ENCODE results near the gene LBR. TPM values are rescaled to one million over a fixed set of nuclear protein-coding genes. Genes with fewer than 3 reads are reported as not detected.

The LBR gene
- total RNA-seq, 1 donor from 2014 or later = 93.9 TPM

- no peak overlapping the region for H3K4me3 Mint-ChIP-seq (ENCODE audit: unreplicated experiment)
- H3K4me1 Mint-ChIP-seq (ENCODE audit: low read depth, unreplicated experiment) = no peaks in the 10 kb centered on the region
- TF ChIP-seq CTCF (IDR thresholded peaks at IDR 0.05; ENCODE audit: partially characterized antibody, unreplicated experiment) = no peak
- no peaks in the 10 kb centered on the region for H3K36me3 Mint-ChIP-seq (ENCODE audit: unreplicated experiment)
- no peaks in the 10 kb centered on the region for H3K9me3 Mint-ChIP-seq (ENCODE audit: unreplicated experiment)
- H3K27me3 Mint-ChIP-seq (ENCODE audit: unreplicated experiment) = peaks cover 2% of the 10 kb centered on the region
- DNase-seq = no peak
- H3K27ac Mint-ChIP-seq (ENCODE audit: unreplicated experiment) = no peak overlapping the region
These were observed 67.7 kb downstream of the LBR start for GRCh38 chr1:225360119-225360518.

GRCh38 chr1:225355863-225356262 lies 72.0 kb downstream of the LBR start:
- Mint-ChIP-seq H3K36me3 (ENCODE audit: unreplicated experiment) (no peaks in the 10 kb centered on the region), H3K27ac (ENCODE audit: unreplicated experiment) (no peak overlapping the region), H3K27me3 (ENCODE audit: unreplicated experiment) (peaks cover 2% of the 10 kb centered on the region), H3K4me1 (ENCODE audit: low read depth, unreplicated experiment) (no peaks in the 10 kb centered on the region), H3K4me3 (ENCODE audit: unreplicated experiment) (no peak overlapping the region), H3K9me3 (ENCODE audit: unreplicated experiment) (no peaks in the 10 kb centered on the region)
- DNase-seq = no peak
- no peak for TF ChIP-seq CTCF (IDR thresholded peaks at IDR 0.05; ENCODE audit: partially characterized antibody, unreplicated experiment)

GRCh38 chr1:225354906-225355305 lies 72.9 kb downstream of the LBR start:
- no peak for TF ChIP-seq CTCF (IDR thresholded peaks at IDR 0.05; ENCODE audit: partially characterized antibody, unreplicated experiment)
- Mint-ChIP-seq H3K27ac (ENCODE audit: unreplicated experiment) (no peak overlapping the region), H3K9me3 (ENCODE audit: unreplicated experiment) (no peaks in the 10 kb centered on the region), H3K27me3 (ENCODE audit: unreplicated experiment) (peaks cover 2% of the 10 kb centered on the region), H3K4me3 (ENCODE audit: unreplicated experiment) (no peak overlapping the region), H3K36me3 (ENCODE audit: unreplicated experiment) (no peaks in the 10 kb centered on the region), H3K4me1 (ENCODE audit: low read depth, unreplicated experiment) (no peaks in the 10 kb centered on the region)
- DNase-seq = no peak

Other genes with a start within 250 kb of the LBR start
- 265 TPM for gene ENAH, start 225.1 kb upstream of the LBR start, total RNA-seq (ENCODE audit: unreplicated experiment)